Transverse colon (tissue), 3 donors: Measurements from ENCODE around the gene MMP25.
A peak's percentile ranks its signal among the peaks of the same experiment; 100 is the strongest.

Source experiments
- CTCF ChIP-seq, 5 experiments: fragments of 200-600 bp in 3 of 5; fragments of 450-650 bp in 2 of 5; sonication (generic) in 3 of 5; IDR thresholded peaks; 1 replicate in 2 of 5; 2 replicates in 3 of 5; pipeline ENCODE4 v1.5.1; 2016 to 2017; ENCODE audit warnings: antibody characterized with exemption in 5 of 5, inconsistent platforms in 3 of 5, mild to moderate bottlenecking in 2 of 5, moderate library complexity in 1 of 5
- EP300 ChIP-seq: sonication (generic); formaldehyde crosslinking; IDR thresholded peaks from one replicate; pipeline ENCODE4 v1.6.1; 2017; ENCODE audit warnings: antibody characterized with exemption, low read depth
- POLR2A ChIP-seq: fragments of 450-650 bp; IDR thresholded peaks from one replicate; pipeline ENCODE4 v1.6.1; 2016; ENCODE audit warnings: antibody characterized with exemption, mild to moderate bottlenecking, moderate library complexity

- TF ChIP-seq CTCF (IDR thresholded peaks at IDR 0.05) (peak in 4 of 5 experiments; percentile 32 to 48 (median 37)), EP300 (no peak), POLR2A (peak; percentile 6)
Observed at GRCh38 chr16:3021449-3022207, 24.7 kb upstream of the MMP25 start.
